DND-41 (cell line): Measurements from ENCODE around the gene APOC3.

Experiments
- ATAC-seq: fragments of 200-7000 bp; cut with Tn5 transposase; 3 replicates; pipeline ENCODE4 v1.9.1; 2021; ENCODE audit warnings: low read depth; ENCODE audit not compliant: insufficient read depth
- DNase-seq: peaks from one replicate; pipeline ENCODE4 v3.0.0-alpha.2; 2020
- H2AFZ ChIP-seq: 2 replicates; pipeline ENCODE4 v1.6.0; 2012; ENCODE audit warnings: low read depth, low read length
- H3K27ac ChIP-seq: 2 replicates; pipeline ENCODE4 v1.5.1; 2012; ENCODE audit warnings: low read length, inconsistent platforms
- H3K27me3 ChIP-seq: fragments of 200-600 bp; sonication (generic); 2 replicates; pipeline ENCODE4 v1.6.0; 2012; ENCODE audit warnings: low read length, mild to moderate bottlenecking, inconsistent platforms; ENCODE audit not compliant: insufficient read depth, poor library complexity
- H3K36me3 ChIP-seq: 2 replicates; pipeline ENCODE4 v1.5.1; 2012; ENCODE audit warnings: low read length, inconsistent platforms; ENCODE audit not compliant: insufficient read depth
- H3K4me1 ChIP-seq: 2 replicates; pipeline ENCODE4 v1.5.1; 2012; ENCODE audit warnings: mild to moderate bottlenecking, low read length; ENCODE audit not compliant: insufficient read depth
- H3K4me2 ChIP-seq: 2 replicates; pipeline ENCODE4 v1.6.0; 2012; ENCODE audit warnings: mild to moderate bottlenecking, moderate library complexity, low read length, inconsistent platforms; ENCODE audit not compliant: insufficient read depth
- H3K4me3 ChIP-seq, 2 experiments: fragments of 200-600 bp in 1 of 2; shearing (Covaris generic) in 1 of 2; 2 replicates each; pipeline ENCODE4 v1.5.1; 2012 to 2016; ENCODE audit warnings: inconsistent platforms in 2 of 2, low read length in 2 of 2, mild to moderate bottlenecking in 2 of 2, low read depth in 1 of 2, moderate library complexity in 1 of 2
- H3K79me2 ChIP-seq: 2 replicates; pipeline ENCODE4 v1.6.0; 2012; ENCODE audit warnings: low read length, inconsistent platforms; ENCODE audit not compliant: insufficient read depth
- H3K9ac ChIP-seq: 2 replicates; pipeline ENCODE4 v1.6.0; 2012; ENCODE audit warnings: low read depth, mild to moderate bottlenecking, inconsistent platforms, low read length, moderate library complexity
- H3K9me3 ChIP-seq: 2 replicates; pipeline ENCODE4 v1.5.1; 2012; ENCODE audit warnings: low read length, moderate library complexity, mild to moderate bottlenecking, inconsistent platforms; ENCODE audit not compliant: insufficient read depth, severe bottlenecking
- H4K20me1 ChIP-seq: 2 replicates; pipeline ENCODE4 v1.6.0; 2012; ENCODE audit warnings: low read length; ENCODE audit not compliant: insufficient read depth
- CTCF ChIP-seq: IDR thresholded peaks from 2 replicates; pipeline ENCODE4 v1.5.1; 2012; ENCODE audit warnings: borderline replicate concordance, low read length, moderate library complexity, mild to moderate bottlenecking; ENCODE audit not compliant: poor library complexity, severe bottlenecking; ENCODE audit errors: extremely low read depth
- EZH2 ChIP-seq: IDR thresholded peaks from 3 replicates; pipeline ENCODE4 v1.6.1; 2012; ENCODE audit warnings: borderline replicate concordance, low read depth, mild to moderate bottlenecking, moderate library complexity, low read length, inconsistent platforms; ENCODE audit not compliant: severe bottlenecking

The APOC3 gene

DNA sequence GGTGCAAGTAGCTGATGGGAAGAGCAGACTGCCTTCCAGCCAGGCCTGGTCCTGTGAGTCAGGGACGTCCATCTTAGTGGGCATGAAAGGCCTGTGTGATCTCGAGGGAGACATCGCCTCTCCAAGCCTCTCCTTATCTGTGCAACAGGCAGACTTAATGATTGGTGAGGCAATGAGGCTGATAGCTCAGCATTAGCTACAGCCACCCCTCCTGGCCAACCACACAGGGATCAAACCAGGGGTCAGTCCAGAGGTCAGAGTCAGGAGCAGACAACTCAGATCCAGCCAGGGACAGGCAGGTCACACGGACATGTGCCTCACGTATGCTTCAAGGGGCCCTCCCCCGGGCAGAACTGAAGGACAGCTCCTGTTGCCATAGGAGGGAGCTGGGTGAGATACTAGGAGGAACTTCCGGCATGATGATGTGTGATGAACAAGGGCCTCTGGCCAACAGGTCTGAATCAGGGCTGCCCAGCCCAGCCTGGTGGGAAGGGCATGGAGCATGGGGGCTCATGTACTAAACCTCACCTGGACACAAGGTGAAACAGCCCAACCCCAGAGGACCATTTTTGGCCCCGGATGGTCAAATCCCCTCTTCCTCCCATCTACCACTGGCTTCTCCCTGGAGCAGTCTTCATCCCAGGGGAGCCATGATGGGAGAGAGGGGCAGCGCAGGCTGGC, 2.8 kb upstream of the APOC3 start:
- Histone ChIP-seq H2AFZ (no peak overlapping the region), H3K4me3 (no peak overlapping the region), H3K79me2 (no peaks in the 10 kb centered on the region), H3K27me3 (no peaks in the 10 kb centered on the region), H3K9me3 (no peaks in the 10 kb centered on the region), H3K4me1 (no peaks in the 10 kb centered on the region), H3K9ac (no peak overlapping the region), H3K36me3 (no peaks in the 10 kb centered on the region), H3K4me2 (no peak overlapping the region), H4K20me1 (no peaks in the 10 kb centered on the region), H3K27ac (no peak overlapping the region)
- no peak for DNase-seq
- no peak for TF ChIP-seq EZH2
- no peak for TF ChIP-seq CTCF
- ATAC-seq: no peak

- Histone ChIP-seq H3K4me3 (no peak overlapping the region), H2AFZ (no peak overlapping the region), H3K27me3 (no peaks in the 10 kb centered on the region), H3K9ac (no peak overlapping the region), H3K9me3 (no peaks in the 10 kb centered on the region), H3K4me2 (no peak overlapping the region), H3K36me3 (no peaks in the 10 kb centered on the region), H3K79me2 (no peaks in the 10 kb centered on the region), H3K27ac (no peak overlapping the region), H4K20me1 (no peaks in the 10 kb centered on the region), H3K4me1 (no peaks in the 10 kb centered on the region)
- DNase-seq (no peak), ATAC-seq (no peak)
- TF ChIP-seq EZH2 (no peak), CTCF (no peak)
These were observed 2.2 kb upstream of the APOC3 start for GRCh38 chr11:116827461-116827860.

- H3K79me2 ChIP-seq: no peaks in the 10 kb centered on the region
- no peak for DNase-seq
- no peak overlapping the region for H3K4me2 ChIP-seq
- no peak overlapping the region for H3K27ac ChIP-seq
- H3K36me3 ChIP-seq: no peaks in the 10 kb centered on the region
- no peaks in the 10 kb centered on the region for H3K9me3 ChIP-seq
- no peak overlapping the region for H2AFZ ChIP-seq
- no peak overlapping the region for H3K4me3 ChIP-seq
- no peaks in the 10 kb centered on the region for H3K27me3 ChIP-seq
- no peak overlapping the region for H3K9ac ChIP-seq
- no peak for ATAC-seq
- H4K20me1 ChIP-seq: no peaks in the 10 kb centered on the region
- no peaks in the 10 kb centered on the region for H3K4me1 ChIP-seq
- TF ChIP-seq CTCF (no peak), EZH2 (no peak)
These were observed 829 bp upstream of the APOC3 start for GRCh38 chr11:116828632-116829524.
